SK-N-SH (cell line): ENCODE measurements around the gene IL15RA. TPM values are rescaled to one million over a fixed set of nuclear protein-coding genes. Genes with fewer than 3 reads are reported as not detected.

ENCODE experiments used
- CTCF ChIA-PET: fragments of 300-600, 350-600 bp; formaldehyde crosslinking; extraction: SDS; loops from one replicate; lab custom pipeline; 2021; lab: Yijun Ruan, JAX
- POLR2A ChIA-PET: fragments of 350-600 bp; sonication (Branson Sonifier 250); formaldehyde crosslinking; extraction: SDS; loops from one replicate; lab custom pipeline; 2020; ENCODE audit warnings: antibody characterized with exemption, inconsistent platforms; lab: Yijun Ruan, JAX
- DNase-seq: peaks from one replicate; pipeline ENCODE4 v3.0.0; 2012
- H2AFZ ChIP-seq: fragments of 200-600 bp; sonication (generic); 2 replicates; pipeline ENCODE4 v1.8.1; 2016; ENCODE audit warnings: antibody characterized with exemption, mild to moderate bottlenecking, low read depth
- H3F3A ChIP-seq: fragments of 200-600 bp; sonication (generic); replicated peaks from 2 replicates; pipeline ENCODE3; 2016; ENCODE audit warnings: antibody characterized with exemption, mild to moderate bottlenecking; ENCODE audit not compliant: insufficient read depth
- H3K27ac ChIP-seq, 2 experiments: fragments of 200-500 bp in 1 of 2; fragments of 200-600 bp in 1 of 2; sonication (Bioruptor generic) in 1 of 2; sonication (generic), shearing (Covaris generic) in 1 of 2; 2 replicates each; pipeline versions ENCODE4 v1.5.1 to v1.6.1; 2014 to 2016; ENCODE audit warnings: low read depth in 2 of 2, inconsistent platforms in 1 of 2, low read length in 1 of 2, mild to moderate bottlenecking in 1 of 2, mixed read lengths in 1 of 2
- H3K27me3 ChIP-seq: fragments of 200-600 bp; sonication (generic), shearing (Covaris generic); 2 replicates; pipeline ENCODE4 v1.6.1; 2016; ENCODE audit warnings: mixed run types; ENCODE audit not compliant: insufficient read depth
- H3K36me3 ChIP-seq, 2 experiments: fragments of 200-500 bp in 1 of 2; fragments of 200-600 bp in 1 of 2; sonication (Bioruptor generic) in 1 of 2; sonication (generic) in 1 of 2; replicated peaks in 1 of 2; 2 replicates each; pipeline versions ENCODE3 to v1.5.1; 2014 to 2016; ENCODE audit warnings: low read length in 1 of 2, mild to moderate bottlenecking in 1 of 2; ENCODE audit not compliant: insufficient read depth in 2 of 2, control insufficient read depth in 1 of 2
- H3K4me1 ChIP-seq, 2 experiments: fragments of 200-500 bp in 1 of 2; fragments of 200-600 bp in 1 of 2; sonication (Bioruptor generic) in 1 of 2; sonication (generic), shearing (Covaris generic) in 1 of 2; 2 replicates each; pipeline versions ENCODE4 v1.5.1 to v1.6.1; 2014 to 2016; ENCODE audit warnings: low read depth in 1 of 2, low read length in 1 of 2, mixed run types in 1 of 2; ENCODE audit not compliant: insufficient read depth in 2 of 2, control insufficient read depth in 1 of 2
- H3K4me2 ChIP-seq: fragments of 200-600 bp; sonication (generic), shearing (Covaris generic); 2 replicates; pipeline ENCODE4 v1.6.1; 2017; ENCODE audit warnings: mixed run types
- H3K4me3 ChIP-seq, 2 experiments: fragments of 200-500 bp in 1 of 2; fragments of 200-600 bp in 1 of 2; sonication (Bioruptor generic) in 1 of 2; sonication (generic), shearing (Covaris generic) in 1 of 2; 2 replicates each; pipeline versions ENCODE4 v1.5.1 to v1.8.1; 2014 to 2016; ENCODE audit warnings: low read depth in 2 of 2, inconsistent platforms in 1 of 2, low read length in 1 of 2, mild to moderate bottlenecking in 1 of 2, mixed read lengths in 1 of 2, moderate library complexity in 1 of 2
- H3K79me2 ChIP-seq: fragments of 200-600 bp; sonication (generic); 2 replicates; pipeline ENCODE4 v1.8.1; 2017; ENCODE audit warnings: mild to moderate bottlenecking; ENCODE audit not compliant: insufficient read depth
- H3K9ac ChIP-seq: fragments of 200-600 bp; sonication (generic); 2 replicates; pipeline ENCODE4 v1.6.1; 2017; ENCODE audit warnings: mixed run types
- H3K9me2 ChIP-seq: fragments of 200-600 bp; sonication (generic); 2 replicates; pipeline ENCODE4 v1.6.1; 2017; ENCODE audit warnings: mixed run types
- H3K9me3 ChIP-seq: fragments of 200-600 bp; sonication (generic); 2 replicates; pipeline ENCODE4 v1.6.1; 2017; ENCODE audit warnings: mixed run types, mild to moderate bottlenecking, moderate library complexity
- H4K20me1 ChIP-seq: fragments of 200-600 bp; sonication (generic); 2 replicates; pipeline ENCODE4 v1.6.1; 2017; ENCODE audit warnings: mild to moderate bottlenecking, mixed run types; ENCODE audit not compliant: insufficient read depth
- CTCF ChIP-seq: fragments of 200-600 bp; sonication (generic); IDR thresholded peaks from 2 replicates; pipeline ENCODE4 v1.6.1; 2017; ENCODE audit warnings: antibody characterized with exemption, mild to moderate bottlenecking, moderate library complexity
- EP300 ChIP-seq, 2 experiments: IDR thresholded peaks; 2 replicates each; pipeline versions ENCODE4 v1.4.0 to v1.6.1; 2012; ENCODE audit warnings: borderline replicate concordance in 1 of 2, low read depth in 1 of 2, low read length in 1 of 2
- EZH2phosphoT487 ChIP-seq: fragments of 200-600 bp; sonication (generic); IDR thresholded peaks from 2 replicates; pipeline ENCODE4 v1.6.1; 2017; ENCODE audit warnings: low read depth, mixed run types, mild to moderate bottlenecking, antibody characterized with exemption, moderate library complexity, borderline replicate concordance
- FOXJ3 ChIP-seq: sonication (generic); formaldehyde crosslinking; IDR thresholded peaks from 2 replicates; pipeline ENCODE4 v1.5.1; 2020; ENCODE audit warnings: mild to moderate bottlenecking, missing genetic modification reagents
- GATA2 ChIP-seq: sonication (generic); formaldehyde crosslinking; IDR thresholded peaks from 2 replicates; pipeline ENCODE4 v1.5.0; 2020; ENCODE audit warnings: mild to moderate bottlenecking, missing genetic modification reagents
- JUND ChIP-seq: IDR thresholded peaks from 2 replicates; pipeline ENCODE4 v1.4.0; 2012
- PBX3 ChIP-seq: IDR thresholded peaks from 2 replicates; pipeline ENCODE4; 2012
- POLR2AphosphoS5 ChIP-seq: IDR thresholded peaks from 2 replicates; pipeline ENCODE4 v1.6.1; 2012; ENCODE audit warnings: low read depth, low read length
- RFX5 ChIP-seq: IDR thresholded peaks from 2 replicates; pipeline ENCODE4 v1.6.1; 2012; ENCODE audit warnings: mild to moderate bottlenecking, improper control_type of control experiment, low read length
- SIN3A ChIP-seq: IDR thresholded peaks from 2 replicates; pipeline ENCODE4 v1.6.1; 2012; ENCODE audit warnings: low read depth, mild to moderate bottlenecking, low read length, moderate library complexity, borderline replicate concordance
- SMC3 ChIP-seq: IDR thresholded peaks from 2 replicates; pipeline ENCODE4 v1.6.1; 2012; ENCODE audit warnings: low read depth, low read length, improper control_type of control experiment
- USF2 ChIP-seq: fragments of 150-350 bp; IDR thresholded peaks from 2 replicates; pipeline ENCODE4 v1.6.1; 2017; ENCODE audit warnings: antibody characterized with exemption, low read length, low read depth, borderline replicate concordance
- WGBS: methylation state at CpG from one replicate; pipeline ENCODE4 v1.1.6; 2017; ENCODE audit warnings: low lambda C conversion rate; 5-methylcytosine and 5-hydroxymethylcytosine counted together
- polyA plus RNA-seq, 3 experiments: library from polyadenylated mRNA; depleted of rRNA; stranded (reverse); fragments of >200 nt; gene quantifications; 2 replicates each; pipeline ENCODE4 v1.2.3, GENCODE V29; 2012

Gene IL15RA
- polyA plus RNA-seq, 1 of the 3 experiments (the other 2 are of a cell fraction): 2.1 TPM

GRCh38 chr10:5999440-6000165 is 22.3 kb upstream of the IL15RA start (continued):
- TF ChIP-seq CTCF: no peak
- TF ChIP-seq POLR2AphosphoS5: no peak
- no peak for TF ChIP-seq FOXJ3 (CRISPR knock-in tag)

GRCh38 chr10:5996696-5997095 is 19.4 kb upstream of the IL15RA start:
- H3K79me2 ChIP-seq: no peaks in the 10 kb centered on the region
- no peaks in the 10 kb centered on the region for H3K36me3 ChIP-seq
- POLR2A ChIA-PET: no interaction called here
- CTCF ChIA-PET: interaction anchor here (1.6 kb wide), 1 partner anchor 17 kb away, joined by 6 read pairs; no protein-coding TSS in a partner anchor
- peaks cover 20% of the 10 kb centered on the region for H3K27me3 ChIP-seq
- H3K9me3 ChIP-seq: peaks cover 7% of the 10 kb centered on the region
- no peak overlapping the region for H3K4me3 ChIP-seq
- no peak overlapping the region for H3K27ac ChIP-seq
- no peak overlapping the region for H2AFZ ChIP-seq
- no peaks in the 10 kb centered on the region for H3F3A ChIP-seq
- no peak for DNase-seq
- no peak overlapping the region for H3K9ac ChIP-seq
- no peaks in the 10 kb centered on the region for H3K9me2 ChIP-seq
- no peaks in the 10 kb centered on the region for H4K20me1 ChIP-seq
- WGBS: 50% methylated on average over 4 of the region's 4 CpGs
- no peaks in the 10 kb centered on the region for H3K4me1 ChIP-seq
- no peak for TF ChIP-seq USF2
- TF ChIP-seq EP300 (IDR thresholded peaks at IDR 0.05; ENCODE audit: borderline replicate concordance in 1 of 2, low read depth in 1 of 2, low read length in 1 of 2): no peak
- TF ChIP-seq JUND: no peak
- no peak for TF ChIP-seq SIN3A
- TF ChIP-seq SMC3: no peak
- TF ChIP-seq PBX3: no peak
- no peak for TF ChIP-seq EZH2phosphoT487
- no peak for TF ChIP-seq GATA2 (CRISPR knock-in tag)
- TF ChIP-seq RFX5: no peak
- no peak overlapping the region for H3K4me2 ChIP-seq
